Measurements from ENCODE around the gene AGTRAP.

AGTRAP gene

GRCh38 chr1:11784256-11784992 is 48.5 kb downstream of the AGTRAP start:
- no peak for DNase-seq (ENCODE audit: low read depth in 2 of 2)

DNA sequence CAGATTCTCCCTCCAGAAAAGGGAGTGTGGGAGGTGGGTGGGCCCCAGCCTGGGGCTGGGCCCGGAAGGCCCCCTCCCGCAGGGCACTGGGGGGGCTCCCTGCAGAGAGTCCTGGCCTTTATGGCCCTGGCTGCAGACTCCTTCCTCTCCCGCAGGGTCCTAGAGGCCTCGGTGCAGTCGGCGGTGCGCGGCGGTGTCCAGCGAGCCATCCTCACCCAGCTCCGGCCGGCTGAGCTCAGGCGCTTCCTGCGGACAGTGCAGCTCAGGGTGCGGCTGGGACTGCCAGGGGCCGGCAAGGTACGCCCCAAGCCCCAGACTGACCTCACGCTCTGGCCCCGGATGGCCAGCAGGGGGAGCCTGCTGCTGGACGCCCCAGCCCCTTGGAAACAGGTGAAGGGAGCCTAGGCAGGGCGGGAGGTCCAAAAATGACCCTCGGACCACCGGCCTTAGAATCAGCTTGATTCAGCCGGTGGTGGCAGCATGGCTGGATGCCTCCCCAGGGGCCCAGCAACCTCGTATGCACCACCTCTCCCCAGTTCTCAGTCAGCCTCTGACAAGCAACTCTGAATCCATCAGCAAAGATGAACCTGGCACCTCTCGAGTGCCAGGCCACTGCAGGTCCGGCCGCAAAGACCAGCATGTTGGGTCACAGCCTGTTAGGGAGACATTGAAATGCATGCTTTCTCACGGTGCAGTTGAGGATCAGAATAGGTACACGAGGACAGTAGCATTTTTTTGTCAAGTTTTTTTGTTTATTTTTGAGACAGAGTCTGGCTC is 49.2 kb downstream of the AGTRAP start:
- peak; percentile 14 to 38 for DNase-seq (ENCODE audit: low read depth in 2 of 2)

DNA sequence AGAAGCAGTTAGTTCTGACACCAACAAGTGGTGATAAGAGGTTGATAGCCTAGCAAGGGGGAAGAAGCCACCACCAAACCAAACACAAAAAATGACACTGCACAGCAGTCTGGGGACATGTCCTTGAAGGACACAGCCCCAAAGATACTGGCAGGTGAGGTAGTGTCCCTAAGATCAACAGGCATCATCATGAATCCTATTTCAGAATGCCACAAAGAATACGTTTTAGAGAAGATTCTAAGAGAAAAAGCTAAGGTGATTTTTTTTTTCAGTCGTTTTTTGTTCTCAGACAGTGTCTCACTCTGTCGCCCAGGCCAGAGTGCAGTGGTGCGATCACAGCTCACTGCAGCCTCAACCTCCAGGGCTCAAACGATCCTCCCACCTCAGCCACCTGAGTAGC is 50.2 kb downstream of the AGTRAP start:
- no peak for DNase-seq (ENCODE audit: low read depth in 2 of 2)

- no peak for DNase-seq (ENCODE audit: low read depth in 2 of 2)
These were observed 51.4 kb downstream of the AGTRAP start for GRCh38 chr1:11787251-11787803.

DNA sequence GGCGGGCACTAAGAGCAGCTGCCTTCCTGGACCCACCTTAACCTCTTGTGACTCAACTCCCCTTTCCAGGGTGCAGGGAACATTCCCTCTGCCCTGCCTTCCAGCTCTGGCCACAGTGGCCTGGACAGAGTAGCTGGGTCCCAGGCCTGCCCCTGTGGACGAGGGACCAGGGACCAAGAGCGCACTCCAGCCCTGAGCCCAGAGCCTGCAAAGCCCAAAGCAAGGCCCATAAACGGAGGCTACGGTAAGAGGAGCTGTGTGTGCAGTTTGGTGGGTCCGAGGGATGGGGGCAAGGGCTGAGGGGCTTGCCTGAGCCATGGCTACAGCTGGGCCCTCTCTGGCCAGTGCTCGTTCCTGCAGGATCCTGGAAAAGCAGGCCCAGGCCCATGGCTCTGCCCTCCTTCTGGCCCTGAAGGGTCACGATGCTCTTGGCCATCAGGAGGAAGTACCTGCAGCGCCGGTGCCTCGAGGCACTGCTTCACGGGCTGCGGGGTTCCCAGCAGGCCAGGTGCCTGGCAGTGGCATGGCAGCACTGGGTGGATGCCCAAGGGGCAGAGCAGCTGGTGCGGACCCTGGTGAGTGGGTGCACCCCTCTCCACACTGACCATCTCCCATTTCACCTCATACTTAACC is 52.0 kb downstream of the AGTRAP start:
- DNase-seq (ENCODE audit: low read depth in 2 of 2), result no peak

DNA sequence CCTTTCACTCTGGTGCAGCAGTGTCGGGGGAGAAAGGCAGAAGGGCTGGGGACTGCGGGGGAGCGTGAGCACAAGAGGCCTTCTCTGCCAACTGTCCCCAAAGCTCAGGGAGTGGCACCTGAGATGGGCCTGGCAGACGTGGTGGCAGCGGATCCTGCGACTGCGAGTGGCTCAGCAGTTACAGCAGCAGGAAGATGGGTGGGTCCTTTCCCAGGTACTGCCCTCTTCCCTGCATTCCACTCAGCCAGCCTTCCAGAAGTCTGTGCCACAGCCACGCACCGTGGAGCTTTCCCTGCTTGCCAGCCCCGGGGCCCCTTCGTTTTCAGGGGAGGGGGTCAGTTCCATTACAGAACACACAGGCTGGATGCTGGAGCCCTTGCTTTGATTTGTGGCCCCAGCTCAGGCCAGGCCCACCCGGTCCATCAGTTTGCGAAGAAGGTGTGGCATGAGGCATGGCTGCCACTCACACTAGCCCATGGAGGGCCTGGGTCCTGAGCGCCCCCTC is 52.7 kb downstream of the AGTRAP start:
- DNase-seq (ENCODE audit: low read depth in 2 of 2), result no peak

DNA sequence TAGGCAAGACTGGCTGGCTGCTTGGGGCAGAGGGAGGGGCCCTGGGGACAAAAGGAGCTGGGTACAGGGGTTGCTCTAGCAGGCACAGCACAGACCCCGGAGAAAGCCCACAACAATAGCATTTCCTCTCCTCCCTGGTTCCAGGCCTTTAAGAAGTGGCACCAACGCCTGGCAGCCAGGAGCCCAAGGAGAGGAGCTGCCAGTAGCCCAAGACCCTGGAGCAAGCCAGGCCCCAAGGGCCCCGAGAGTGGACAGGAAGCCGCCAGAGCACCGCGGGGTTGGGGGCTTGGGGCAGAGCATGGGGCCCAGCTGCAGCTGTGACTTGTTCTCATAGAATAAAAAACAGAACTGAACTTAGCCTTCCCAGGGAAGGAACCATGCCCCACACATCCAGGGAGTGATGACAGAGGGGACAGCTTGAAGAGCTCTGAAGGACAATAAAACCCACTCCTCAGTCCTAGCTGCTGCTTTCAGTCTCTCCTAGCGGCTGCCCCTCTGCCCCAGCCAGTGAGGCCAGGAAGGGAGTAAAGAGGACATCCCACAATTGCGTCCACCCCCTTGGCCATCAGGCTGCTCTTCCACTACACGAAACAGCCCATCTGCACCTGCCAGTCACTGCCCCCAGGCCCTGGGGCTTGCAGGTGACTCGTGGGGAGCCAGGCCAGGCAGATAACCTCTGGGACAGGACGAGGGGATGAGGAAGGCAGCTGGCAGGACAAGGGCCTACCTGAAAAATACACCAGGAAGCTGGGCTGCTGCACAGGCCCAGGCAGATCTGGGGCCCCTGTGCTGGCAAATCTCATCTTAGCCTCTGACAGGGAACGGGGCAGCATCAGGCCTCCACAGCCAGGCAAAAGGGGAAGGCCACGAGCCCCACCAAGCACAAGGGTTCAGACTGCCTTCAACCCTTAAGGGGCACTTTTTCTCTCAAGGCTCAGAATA is 53.5 kb downstream of the AGTRAP start:
- DNase-seq (ENCODE audit: low read depth in 2 of 2), result no peak

GRCh38 chr1:11790101-11790879 is 54.4 kb downstream of the AGTRAP start:
- DNase-seq (ENCODE audit: low read depth in 2 of 2), result no peak

GRCh38 chr1:11790880-11791715 is 55.2 kb downstream of the AGTRAP start:
- DNase-seq (ENCODE audit: low read depth in 2 of 2), result no peak

DNA sequence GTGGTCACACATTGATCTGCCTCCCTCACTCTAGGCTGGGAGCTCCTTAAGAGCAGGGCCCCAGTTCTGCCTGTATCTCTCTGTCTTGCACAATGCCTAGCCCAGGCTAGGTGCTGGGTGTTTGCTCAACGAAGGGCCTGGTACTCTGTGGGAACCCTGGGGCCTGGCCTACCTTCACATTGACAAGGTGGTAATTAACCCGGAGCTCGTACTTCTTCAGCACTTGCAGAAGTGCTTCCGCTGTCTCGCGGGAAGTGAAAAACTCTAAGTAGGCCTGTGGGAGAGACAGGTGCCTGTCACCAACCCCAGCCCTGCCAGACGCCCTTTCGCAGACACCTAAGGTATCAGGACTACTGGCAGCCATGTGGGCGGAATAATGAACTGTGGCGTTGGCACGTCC is 56.2 kb downstream of the AGTRAP start:
- DNase-seq (ENCODE audit: low read depth in 2 of 2), result no peak

- no peak for DNase-seq (ENCODE audit: low read depth in 2 of 2)
These were observed 57.9 kb downstream of the AGTRAP start for GRCh38 chr1:11793819-11794218.

- no peak for DNase-seq (ENCODE audit: low read depth in 2 of 2)
These were observed 58.7 kb downstream of the AGTRAP start for GRCh38 chr1:11794446-11795237.

- DNase-seq (ENCODE audit: low read depth in 2 of 2), result no peak
These were observed 59.4 kb downstream of the AGTRAP start for GRCh38 chr1:11795238-11795890.

GRCh38 chr1:11796036-11796828 is 60.3 kb downstream of the AGTRAP start:
- DNase-seq (ENCODE audit: low read depth in 2 of 2), result no peak

DNA sequence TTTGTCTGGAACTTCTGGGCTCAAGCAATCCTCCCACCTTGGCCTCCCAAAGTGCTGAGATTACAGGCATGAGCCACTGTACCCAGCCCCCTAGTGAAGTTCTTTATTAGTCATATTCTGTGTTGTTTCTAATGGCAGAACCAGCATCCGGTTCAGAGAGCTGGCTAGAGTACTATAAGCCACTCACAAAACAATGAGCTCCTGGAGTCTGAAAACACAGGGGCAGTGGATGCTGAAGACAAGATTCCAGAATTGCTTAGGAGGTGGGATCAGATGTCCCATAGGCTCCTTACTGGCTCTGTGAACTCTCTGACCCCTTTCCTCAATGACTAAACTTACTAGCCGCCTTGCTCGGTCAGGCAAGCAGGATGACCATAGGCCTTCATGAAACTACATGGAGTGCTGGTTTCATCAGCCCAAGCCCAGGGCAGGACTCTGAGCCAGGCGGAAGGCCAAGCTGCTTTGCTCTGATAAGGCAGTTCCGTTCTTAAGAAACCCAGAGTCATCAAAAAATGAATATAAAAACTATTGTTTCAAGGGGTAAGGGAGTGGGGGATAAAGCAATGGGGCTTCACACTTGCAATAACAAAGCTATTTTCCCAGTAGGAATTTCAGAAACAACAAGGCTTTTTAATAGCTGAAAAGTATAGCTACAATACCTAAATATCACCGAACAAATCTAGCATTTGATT is 61.7 kb downstream of the AGTRAP start:
- no peak for DNase-seq (ENCODE audit: low read depth in 2 of 2)

DNA sequence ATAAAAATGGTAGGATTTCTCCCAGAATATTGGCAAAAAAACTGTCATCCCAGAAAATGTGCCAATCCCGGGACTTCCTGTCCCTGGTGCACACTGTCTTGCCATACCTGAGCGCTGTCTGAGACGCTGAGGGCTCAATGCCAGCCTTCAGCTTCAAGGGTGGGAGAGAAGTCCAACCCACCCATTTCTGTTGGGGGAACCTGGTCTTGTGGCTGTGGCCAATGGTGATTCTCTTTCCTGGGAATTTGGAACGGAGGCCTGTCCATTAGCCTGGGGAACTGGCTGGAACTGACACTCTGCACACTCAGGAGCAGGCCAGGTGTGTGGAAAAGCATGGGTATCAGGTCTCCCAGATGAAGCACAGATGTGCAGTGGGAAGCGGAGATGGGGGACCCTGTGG is 63.2 kb downstream of the AGTRAP start:
- no peak for DNase-seq (ENCODE audit: low read depth in 2 of 2)

GRCh38 chr1:11799896-11800295 is 64.0 kb downstream of the AGTRAP start:
- DNase-seq (ENCODE audit: low read depth in 2 of 2), result no peak

All from stimulated activated CD4-positive, alpha-beta T cell treated with anti-CD3 and anti-CD28 coated beads, Interleukin-4, amount 100 ng/mL, for 48 hours (primary cell).